HepG2 (cell line): Measurements from ENCODE around the gene DTYMK. TPM values are rescaled to one million over a fixed set of nuclear protein-coding genes. Genes with fewer than 3 reads are reported as not detected.

Experiments used
- ATAC-seq: fragments of 200-7000 bp; cut with Tn5 transposase; 3 replicates; pipeline ENCODE4 v1.9.1; 2020; ENCODE audit warnings: mild to moderate bottlenecking, moderate library complexity
- BruUV-seq: library from RNA; stranded (reverse); fragments of 400-500 nt; replicated peaks from 2 replicates; lab custom pipeline; 2021; lab: Mats Ljungman, UMichigan
- CTCF ChIA-PET: fragments of 300-600 bp; formaldehyde crosslinking; extraction: SDS; loops from one replicate; lab custom pipeline; 2021; ENCODE audit warnings: low total read pairs, inconsistent platforms, low intra/inter-chr PET ratio; lab: Yijun Ruan, JAX
- POLR2A ChIA-PET: fragments of 350-600 bp; sonication (Branson Sonifier 250); formaldehyde crosslinking; loops from one replicate; lab custom pipeline; 2020; ENCODE audit warnings: antibody characterized with exemption, inconsistent platforms; lab: Yijun Ruan, JAX
- DNase-seq: peaks from one replicate; pipeline ENCODE4 v3.0.0-alpha.2; 2015; ENCODE audit warnings: low spot score
- FAIRE-seq: peaks from 3 replicates; lab custom pipeline; 2011; peaks lifted over from hg19 to GRCh38; lab: Jason Lieb, UNC
- H2AFZ ChIP-seq: one replicate; pipeline ENCODE4 v1.6.1; 2011; ENCODE audit warnings: low read length, inconsistent platforms
- H3K27ac ChIP-seq: fragments of 300-600 bp; 3 replicates; pipeline ENCODE4 v1.8.0; 2011; ENCODE audit warnings: mixed run types, mild to moderate bottlenecking, mixed read lengths, low read length, inconsistent platforms; ENCODE audit not compliant: insufficient read depth; ENCODE audit errors: extremely low read length
- H3K27me3 ChIP-seq, 2 experiments: fragments of 200-600 bp in 1 of 2; 2 replicates in 1 of 2; 3 replicates in 1 of 2; pipeline versions ENCODE4 v1.6.0 to v1.8.0; 2011; ENCODE audit warnings: low read length in 2 of 2, mild to moderate bottlenecking in 2 of 2, moderate library complexity in 2 of 2, inconsistent platforms in 1 of 2; ENCODE audit not compliant: insufficient read depth in 2 of 2, control insufficient read depth in 1 of 2
- H3K36me3 ChIP-seq, 2 experiments: fragments of 200-600 bp in 1 of 2; replicated peaks in 1 of 2; 2 replicates in 1 of 2; 3 replicates in 1 of 2; pipeline versions ENCODE4 v1.5.1 to v1.8.0; 2011; ENCODE audit warnings: low read length in 2 of 2, inconsistent platforms in 1 of 2; ENCODE audit not compliant: insufficient read depth in 2 of 2, control insufficient read depth in 1 of 2
- H3K4me1 ChIP-seq: 2 replicates; pipeline ENCODE4 v1.5.1; 2012; ENCODE audit warnings: low read length, inconsistent platforms; ENCODE audit not compliant: insufficient read depth
- H3K4me2 ChIP-seq: 2 replicates; pipeline ENCODE4 v1.6.0; 2011; ENCODE audit warnings: low read depth, low read length, inconsistent platforms
- H3K4me3 ChIP-seq, 3 experiments: fragments of 200-600 bp in 1 of 3; sonication (generic), shearing (Covaris generic) in 1 of 3; replicated peaks in 1 of 3; 2 replicates each; pipeline ENCODE4 v1.5.1; 2011 to 2016; ENCODE audit warnings: low read length in 3 of 3, inconsistent platforms in 2 of 3, low read depth in 2 of 3, mild to moderate bottlenecking in 2 of 3, control low read depth in 1 of 3, mixed read lengths in 1 of 3; ENCODE audit not compliant: insufficient read depth in 1 of 3
- H3K79me2 ChIP-seq: one replicate; pipeline ENCODE4 v1.6.1; 2011; ENCODE audit warnings: low read length, inconsistent platforms; ENCODE audit not compliant: insufficient read depth
- H3K9ac ChIP-seq: 2 replicates; pipeline ENCODE4 v1.6.0; 2011; ENCODE audit warnings: mild to moderate bottlenecking, low read depth, low read length, inconsistent platforms; ENCODE audit not compliant: insufficient read depth
- H3K9me3 ChIP-seq: 2 replicates; pipeline ENCODE4 v1.5.1; 2012; ENCODE audit warnings: mild to moderate bottlenecking, low read length
- H4K20me1 ChIP-seq: 2 replicates; pipeline ENCODE4 v1.6.0; 2011; ENCODE audit warnings: inconsistent platforms, mild to moderate bottlenecking, low read length, moderate library complexity; ENCODE audit not compliant: insufficient read depth
- CSRNP2 ChIP-seq: sonication (generic); formaldehyde crosslinking; conservative IDR thresholded peaks from 2 replicates; pipeline ENCODE4 v1.8.0; 2022; ENCODE audit warnings: low read depth, missing genetic modification reagents
- FOXC1 ChIP-seq: sonication (generic); formaldehyde crosslinking; IDR thresholded peaks from 2 replicates; pipeline ENCODE4 v1.8.0; 2022; ENCODE audit warnings: mild to moderate bottlenecking, missing genetic modification reagents, borderline replicate concordance
- HNF4A ChIP-seq: sonication (generic); formaldehyde crosslinking; IDR thresholded peaks from 2 replicates; pipeline ENCODE4 v1.4.0; 2020; ENCODE audit warnings: missing genetic modification reagents
- JUNB ChIP-seq: sonication (generic); formaldehyde crosslinking; IDR thresholded peaks from 2 replicates; pipeline ENCODE4 v1.8.0; 2022; ENCODE audit warnings: missing genetic modification reagents, mild to moderate bottlenecking, borderline replicate concordance
- RARA ChIP-seq: IDR thresholded peaks from 2 replicates; pipeline ENCODE4 v1.6.1; 2016; ENCODE audit warnings: missing genetic modification reagents, missing compliant biosample characterization
- TAF1 ChIP-seq: sonication (generic); formaldehyde crosslinking; IDR thresholded peaks from 2 replicates; pipeline ENCODE4 v1.4.0; 2020; ENCODE audit warnings: missing genetic modification reagents
- TBP ChIP-seq: sonication (generic); formaldehyde crosslinking; IDR thresholded peaks from 2 replicates; pipeline ENCODE4 v1.5.0; 2020; ENCODE audit warnings: missing genetic modification reagents
- TEAD3 ChIP-seq: optimal IDR thresholded peaks from 2 replicates; pipeline ENCODE3; 2016; ENCODE audit warnings: borderline replicate concordance
- ZNF614 ChIP-seq: IDR thresholded peaks from 2 replicates; pipeline ENCODE4 v1.6.1; 2018; ENCODE audit warnings: missing biosample characterization, missing genetic modification reagents, inconsistent platforms, borderline replicate concordance
- ZNF646 ChIP-seq: sonication (generic); formaldehyde crosslinking; IDR thresholded peaks from 2 replicates; pipeline ENCODE4 v1.9.0; 2021; ENCODE audit warnings: mild to moderate bottlenecking, missing genetic modification reagents
- ZNF816 ChIP-seq: sonication (generic); formaldehyde crosslinking; IDR thresholded peaks from 2 replicates; pipeline ENCODE4 v1.8.0; 2022; ENCODE audit warnings: missing genetic modification reagents, mild to moderate bottlenecking, borderline replicate concordance
- ZSCAN29 ChIP-seq: sonication (generic); formaldehyde crosslinking; conservative IDR thresholded peaks from 2 replicates; pipeline ENCODE4 v1.4.0; 2020; ENCODE audit warnings: mild to moderate bottlenecking, missing genetic modification reagents
- WGBS: methylation state at CpG from one replicate; pipeline ENCODE4 v1.1.6; 2017; ENCODE audit warnings: low lambda C conversion rate; 5-methylcytosine and 5-hydroxymethylcytosine counted together
- in situ Hi-C: cut with HindIII; loops from 2 replicates; pipeline ENCODE4 v1.10.0; 2017; ENCODE audit warnings: low pct_unique_long_range_greater_than_20kb; ENCODE audit not compliant: extremely low pct_ligation_motif_present
- intact Hi-C: fragments of 100-400 bp; cut with micrococcal nuclease; formaldehyde crosslinking; loops from one replicate; pipeline ENCODE4 v1.10.0; 2022; ENCODE audit not compliant: unreplicated experiment
- polyA plus RNA-seq, 8 experiments: library from polyadenylated mRNA; depleted of rRNA in 3 of 8; stranded (reverse) in 7 of 8; unstranded in 1 of 8; fragments of >200 nt; fragmentation: Illumina TruSeq in 4 of 8; extraction: Trizol in 4 of 8; gene quantifications; 2 replicates each; pipeline versions ENCODE4 v1.2.1 to v1.2.3, GENCODE V29; 2011 to 2016; ENCODE audit warnings: low read depth in 4 of 8, missing spikeins in 1 of 8, mixed read lengths in 1 of 8; ENCODE audit not compliant: insufficient read depth in 1 of 8
- total RNA-seq, 5 experiments: library from RNA; depleted of rRNA; stranded (reverse); fragments of >200 nt; fragmentation: Illumina TruSeq; extraction: Trizol; gene quantifications; 2 replicates each; pipeline ENCODE4 v1.2.3, GENCODE V29; 2016; ENCODE audit warnings: low read depth in 1 of 5

Gene DTYMK
- total and polyA plus RNA-seq, 2 of the 13 experiments (the other 11 are each of a cell fraction or from before 2014, with no cell fraction given) = 57.5 to 134 TPM

- no peak for TF ChIP-seq ZNF646 (CRISPR knock-in tag)
Observed at GRCh38 chr2:241686650-241687425, at the start of gene DTYMK (continued).

- H3K27ac ChIP-seq = peak overlapping the region; percentile 91
- no peaks in the 10 kb centered on the region for H3K36me3 ChIP-seq
- DNase-seq (peak; percentile 52), ATAC-seq (no peak), FAIRE-seq (peak; percentile 56)
- ChIA-PET POLR2A (interaction anchor here (1.2 to 6.5 kb wide), 6 partner anchors 18 to 73 kb away, joined by 3 to 113 read pairs (median 28); partner anchors contain the start of genes DTYMK, GAL3ST2, ING5 and NEU4), CTCF (no interaction called here)
- H3K9ac ChIP-seq = peak overlapping the region; percentile 98; the same call in 1 of the 2 replicates
- no TSS peak for BruUV-seq
- peak overlapping the region; percentile 97 for H3K4me2 ChIP-seq
- no peaks in the 10 kb centered on the region for H3K9me3 ChIP-seq
- H2AFZ ChIP-seq = no peak overlapping the region
- peaks cover 43% of the 10 kb centered on the region for H3K4me1 ChIP-seq
- H3K79me2 ChIP-seq = peaks cover 3% of the 10 kb centered on the region
- H4K20me1 ChIP-seq = no peaks in the 10 kb centered on the region
- in situ Hi-C loops = loop anchor here (10.0 kb wide), 1 partner anchor 139 kb away; no protein-coding TSS in a partner anchor
- 0 out of 6 replicates have a peak overlapping the region, but pooled peaks of 1 of the 3 experiments have one; percentile 100 for H3K4me3 ChIP-seq
- WGBS = 53% methylated on average over 3 of the region's 3 CpGs
- H3K27me3 ChIP-seq = no peaks in the 10 kb centered on the region; a peak in 2 of 5 replicates
- intact Hi-C loops = no loop called here
- TF ChIP-seq CSRNP2 (CRISPR knock-in tag) (no peak), ZNF614 (CRISPR knock-in tag) (no peak), TEAD3 (CRISPR knock-in tag) (peak; percentile 84), FOXC1 (CRISPR knock-in tag) (no peak), TAF1 (no peak), HNF4A (peak; percentile 64), ZNF816 (CRISPR knock-in tag) (no peak), RARA (CRISPR knock-in tag) (no peak), TBP (no peak), JUNB (CRISPR knock-in tag) (no peak), ZSCAN29 (CRISPR knock-in tag) (no peak)
Observed at GRCh38 chr2:241736111-241736510, 49.5 kb upstream of the DTYMK start.
